ENCODE measurements around the gene CNGA3. TPM values are rescaled to one million over a fixed set of nuclear protein-coding genes. Genes with fewer than 3 reads are reported as not detected.
A peak's percentile ranks its signal among the peaks of the same experiment; 100 is the strongest.

The CNGA3 gene
- total and polyA plus RNA-seq, 2 of the 8 experiments (the other 6 are each of a cell fraction or from before 2014, with no cell fraction given), result 0.02 TPM; not detected in 1

GRCh38 chr2:98334439-98335078, 11.7 kb upstream of the CNGA3 start:
- H3K27me3 ChIP-seq (replicated peaks in 1 of 4; ENCODE audit: control insufficient read depth in 3 of 4, extremely low read depth in 1 of 4, insufficient read depth in 3 of 4, low read length in 3 of 4), result peaks cover 0 to 2% (median under 1%) of the 10 kb centered on the region in 4 experiments; a peak in 3 of 7 replicates
- no peak overlapping the region for H4K5ac ChIP-seq (ENCODE audit: insufficient read length, low read depth, low read length)
- no peak overlapping the region for H2AFZ ChIP-seq (ENCODE audit: low read length)
- no peak overlapping the region for H3K56ac ChIP-seq (replicated peaks; ENCODE audit: insufficient read length, low read depth, low read length)
- no peak overlapping the region; the same call in 1 of the 2 replicates for H2AK5ac ChIP-seq (ENCODE audit: low read depth, low read length)
- no peak overlapping the region for H4K91ac ChIP-seq (replicated peaks; ENCODE audit: insufficient read length, low read length)
- no peak overlapping the region for H2BK20ac ChIP-seq (ENCODE audit: low read length)
- no peak overlapping the region for H3K14ac ChIP-seq (ENCODE audit: insufficient read length)
- no peak for TF ChIP-seq PHF8 (conservative IDR thresholded peaks at IDR 0.05; ENCODE audit: low read depth, low read length)
- TF ChIP-seq TCF12 (IDR thresholded peaks at IDR 0.05; ENCODE audit: low read depth, low read length), result 0 out of 2 replicates have a peak, but pooled peaks have one; percentile 47
- no peak for TF ChIP-seq JUN (IDR thresholded peaks at IDR 0.05; ENCODE audit: low read depth, low read length)
- TF ChIP-seq HDAC2 (IDR thresholded peaks at IDR 0.05; ENCODE audit: borderline replicate concordance in 1 of 2, low read depth in 2 of 2, low read length in 2 of 2), result peak in 1 of 2 experiments; percentile 76; a peak in 1 of 4 replicates
- TF ChIP-seq POU5F1 (IDR thresholded peaks at IDR 0.05; ENCODE audit: low read depth, low read length), result 0 out of 2 replicates have a peak, but pooled peaks have one; percentile 22
- no peak for TF ChIP-seq EZH2 (IDR thresholded peaks at IDR 0.05; ENCODE audit: low read depth, low read length, severe bottlenecking)
- no peak for TF ChIP-seq POLR2A (IDR thresholded peaks at IDR 0.05; ENCODE audit: control extremely low read depth in 1 of 2, low read depth in 2 of 2, low read length in 2 of 2)
- no peak for TF ChIP-seq ASH2L (IDR thresholded peaks at IDR 0.05; ENCODE audit: low read length)
- TF ChIP-seq TEAD4 (IDR thresholded peaks at IDR 0.05; ENCODE audit: low read depth, low read length), result no peak
- TF ChIP-seq NANOG (IDR thresholded peaks at IDR 0.05; ENCODE audit: insufficient read depth, low read depth, low read length, poor library complexity, severe bottlenecking), result peak; percentile 80
- 0 out of 2 replicates have a peak, but pooled peaks have one; percentile 51 for TF ChIP-seq SP1 (IDR thresholded peaks at IDR 0.05; ENCODE audit: low read depth, low read length)
- no peak for TF ChIP-seq EP300 (IDR thresholded peaks at IDR 0.05; ENCODE audit: borderline replicate concordance in 1 of 2, low read depth in 2 of 2, low read length in 2 of 2)
- no peak overlapping the region for H4K8ac ChIP-seq (ENCODE audit: extremely low read depth, insufficient read depth, low read length)
- POLR2A ChIA-PET (ENCODE audit: partially characterized antibody), result interaction anchor here (1.1 kb wide), 1 partner anchor 13 kb away, joined by 4 read pairs; no protein-coding TSS in a partner anchor
- peaks cover 4 to 11% (median 9%) of the 10 kb centered on the region in 4 experiments for H3K4me1 ChIP-seq (replicated peaks in 1 of 4; ENCODE audit: control insufficient read depth in 3 of 4, insufficient read depth in 4 of 4, low read length in 3 of 4)
- H3K4me3 ChIP-seq (ENCODE audit: extremely low read depth in 1 of 4, insufficient read depth in 2 of 4, low read depth in 3 of 4, low read length in 4 of 4), result peak overlapping the region in 3 of 4 experiments; percentile 11 to 46 (median 13); a peak in 4 of 8 replicates
- CTCF ChIA-PET (ENCODE audit: partially characterized antibody), result interaction anchor here (0.7 to 1.1 kb wide), 5 partner anchors 8 to 108 kb away, joined by 3 read pairs; no protein-coding TSS in a partner anchor
- peaks cover 3% of the 10 kb centered on the region; the same call in 1 of the 2 replicates for H3K23me2 ChIP-seq (ENCODE audit: low read depth, low read length)
- no peaks in the 10 kb centered on the region for H3K79me2 ChIP-seq (ENCODE audit: control insufficient read depth in 1 of 2, insufficient read depth in 2 of 2, low read length in 2 of 2)
- H3K27ac ChIP-seq (ENCODE audit: low read depth, low read length), result no peak overlapping the region
- H3K36me3 ChIP-seq (ENCODE audit: control insufficient read depth in 2 of 4, insufficient read depth in 4 of 4, low read length in 3 of 4), result no peaks in the 10 kb centered on the region
- no peak overlapping the region for H2BK5ac ChIP-seq (ENCODE audit: low read depth, low read length)
- no peaks in the 10 kb centered on the region for H4K20me1 ChIP-seq (replicated peaks in 1 of 2; ENCODE audit: control insufficient read depth in 1 of 2, insufficient read depth in 2 of 2, low read length in 2 of 2)
- no peak overlapping the region for H3K4ac ChIP-seq (replicated peaks; ENCODE audit: insufficient read length, low read depth, low read length)
- 0 out of 4 replicates have a peak, but pooled peaks cover 0 to 2% of the 10 kb centered on the region in 2 experiments for H3K9me3 ChIP-seq (ENCODE audit: insufficient read depth in 2 of 2, low read depth in 1 of 2, low read length in 1 of 2)
- H3K79me1 ChIP-seq (ENCODE audit: low read depth, low read length), result no peaks in the 10 kb centered on the region
- WGBS, 2 experiments (ENCODE audit: extremely low coverage in 1 of 2, insufficient coverage in 1 of 2, insufficient read length in 1 of 2, insufficient replicate concordance in 2 of 2, low coverage in 1 of 2, low lambda C conversion rate in 2 of 2, missing lambda C conversion rate in 1 of 2), result 18% methylated on average over 4 of the region's 4 CpGs; no CpG with 5 or more reads in 1 of the 2 experiments
- no peak overlapping the region; a peak in 1 of 7 replicates for H3K9ac ChIP-seq (replicated peaks in 1 of 4; ENCODE audit: extremely low read depth in 1 of 4, low read depth in 3 of 4, low read length in 3 of 4)
- peak overlapping the region; percentile 65 to 79 for H3K4me2 ChIP-seq (ENCODE audit: insufficient read depth in 1 of 2, low read depth in 2 of 2, low read length in 2 of 2)
- FAIRE-seq (peak; percentile 57), DNase-seq (ENCODE audit: low read depth in 1 of 2, low spot score in 2 of 2) (no peak)
- no peak overlapping the region for H2BK12ac ChIP-seq (ENCODE audit: low read depth, low read length)
- H3K23ac ChIP-seq (ENCODE audit: insufficient read length), result no peak overlapping the region
- H2BK15ac ChIP-seq (ENCODE audit: low read length), result no peak overlapping the region
- H2BK120ac ChIP-seq (replicated peaks; ENCODE audit: low read depth, low read length), result no peak overlapping the region
- no peak overlapping the region for H3K18ac ChIP-seq (ENCODE audit: extremely low read depth, low read length)
